ENCODE results near the gene GRID2. TPM values are rescaled to one million over a fixed set of nuclear protein-coding genes. Genes with fewer than 3 reads are reported as not detected.

The GRID2 gene
- total and polyA plus RNA-seq, 2 donors (not counting 1 experiment from before 2014, with no cell fraction given) = under 0.01 to 0.02 TPM

DNA sequence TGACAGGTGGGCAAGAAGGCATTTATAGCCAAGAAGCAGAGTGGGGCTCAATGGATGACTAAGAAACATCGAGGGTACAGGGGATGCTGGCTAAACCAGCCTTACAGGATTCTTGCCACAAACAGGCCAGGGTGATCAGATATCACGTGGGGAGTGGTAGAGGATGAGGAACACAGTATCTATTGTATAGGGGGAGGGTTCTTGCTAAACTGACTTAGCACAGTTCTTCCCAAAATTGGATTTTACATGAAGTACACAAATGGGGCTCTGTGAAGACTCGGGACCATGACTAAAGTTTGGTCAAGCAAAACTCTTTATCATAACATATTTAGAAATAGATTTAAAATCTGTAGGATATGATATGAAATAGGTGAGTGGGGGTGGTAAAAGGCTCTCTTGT is 1380.8 kb downstream of the GRID2 start:
- H2AFZ ChIP-seq (ENCODE audit: low read length) = no peak overlapping the region
- H3K9me3 ChIP-seq (ENCODE audit: control insufficient read depth, insufficient read depth, low read depth, low read length) = no peaks in the 10 kb centered on the region
- H3K36me3 ChIP-seq (ENCODE audit: control insufficient read depth, insufficient read depth, low read length) = no peaks in the 10 kb centered on the region
- no peaks in the 10 kb centered on the region for H3K79me2 ChIP-seq (ENCODE audit: control insufficient read depth, insufficient read depth, low read length)
- H3K4me2 ChIP-seq (ENCODE audit: extremely low read depth, insufficient read depth, low read length) = no peak overlapping the region
- no peaks in the 10 kb centered on the region for H4K20me1 ChIP-seq (ENCODE audit: control insufficient read depth, extremely low read depth, insufficient read depth, low read length)
- no peaks in the 10 kb centered on the region for H3K4me1 ChIP-seq (ENCODE audit: control insufficient read depth, extremely low read depth, insufficient read depth, low read length)
- H3K27ac ChIP-seq (ENCODE audit: insufficient read depth, low read length) = no peak overlapping the region
- DNase-seq (ENCODE audit: low read depth in 2 of 2) = no peak
- H3K9ac ChIP-seq (ENCODE audit: insufficient read depth, low read length) = no peak overlapping the region
- TF ChIP-seq, protein P1, sequence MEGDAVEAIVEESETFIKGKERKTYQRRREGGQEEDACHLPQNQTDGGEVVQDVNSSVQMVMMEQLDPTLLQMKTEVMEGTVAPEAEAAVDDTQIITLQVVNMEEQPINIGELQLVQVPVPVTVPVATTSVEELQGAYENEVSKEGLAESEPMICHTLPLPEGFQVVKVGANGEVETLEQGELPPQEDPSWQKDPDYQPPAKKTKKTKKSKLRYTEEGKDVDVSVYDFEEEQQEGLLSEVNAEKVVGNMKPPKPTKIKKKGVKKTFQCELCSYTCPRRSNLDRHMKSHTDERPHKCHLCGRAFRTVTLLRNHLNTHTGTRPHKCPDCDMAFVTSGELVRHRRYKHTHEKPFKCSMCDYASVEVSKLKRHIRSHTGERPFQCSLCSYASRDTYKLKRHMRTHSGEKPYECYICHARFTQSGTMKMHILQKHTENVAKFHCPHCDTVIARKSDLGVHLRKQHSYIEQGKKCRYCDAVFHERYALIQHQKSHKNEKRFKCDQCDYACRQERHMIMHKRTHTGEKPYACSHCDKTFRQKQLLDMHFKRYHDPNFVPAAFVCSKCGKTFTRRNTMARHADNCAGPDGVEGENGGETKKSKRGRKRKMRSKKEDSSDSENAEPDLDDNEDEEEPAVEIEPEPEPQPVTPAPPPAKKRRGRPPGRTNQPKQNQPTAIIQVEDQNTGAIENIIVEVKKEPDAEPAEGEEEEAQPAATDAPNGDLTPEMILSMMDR (conservative IDR thresholded peaks at IDR 0.05 in 1 of 2, IDR thresholded peaks at IDR 0.05 in 1 of 2; ENCODE audit: low read depth in 1 of 2, low read length in 2 of 2) = no peak
- no peak for TF ChIP-seq EZH2 (IDR thresholded peaks at IDR 0.05; ENCODE audit: low read length, missing control alignments)
- H3K27me3 ChIP-seq (ENCODE audit: control insufficient read depth, insufficient read depth, low read length) = no peaks in the 10 kb centered on the region
- H3K4me3 ChIP-seq (replicated peaks in 1 of 4; ENCODE audit: control extremely low read depth in 1 of 4, insufficient read depth in 1 of 4, low read depth in 3 of 4, low read length in 4 of 4) = no peak overlapping the region

- Histone ChIP-seq H3K9me3 (ENCODE audit: control insufficient read depth, insufficient read depth, low read depth, low read length) (no peaks in the 10 kb centered on the region), H3K36me3 (ENCODE audit: control insufficient read depth, insufficient read depth, low read length) (no peaks in the 10 kb centered on the region), H2AFZ (ENCODE audit: low read length) (no peak overlapping the region), H3K9ac (ENCODE audit: insufficient read depth, low read length) (no peak overlapping the region), H3K79me2 (ENCODE audit: control insufficient read depth, insufficient read depth, low read length) (no peaks in the 10 kb centered on the region), H3K27me3 (ENCODE audit: control insufficient read depth, insufficient read depth, low read length) (no peaks in the 10 kb centered on the region), H3K4me1 (ENCODE audit: control insufficient read depth, extremely low read depth, insufficient read depth, low read length) (no peaks in the 10 kb centered on the region), H3K27ac (ENCODE audit: insufficient read depth, low read length) (no peak overlapping the region), H3K4me2 (ENCODE audit: extremely low read depth, insufficient read depth, low read length) (no peak overlapping the region), H4K20me1 (ENCODE audit: control insufficient read depth, extremely low read depth, insufficient read depth, low read length) (no peaks in the 10 kb centered on the region), H3K4me3 (replicated peaks in 1 of 4; ENCODE audit: control extremely low read depth in 1 of 4, insufficient read depth in 1 of 4, low read depth in 3 of 4, low read length in 4 of 4) (no peak overlapping the region)
- no peak for DNase-seq (ENCODE audit: low read depth in 2 of 2)
- TF ChIP-seq, protein P1 (conservative IDR thresholded peaks at IDR 0.05 in 1 of 2, IDR thresholded peaks at IDR 0.05 in 1 of 2; ENCODE audit: low read depth in 1 of 2, low read length in 2 of 2) = no peak
- TF ChIP-seq EZH2 (IDR thresholded peaks at IDR 0.05; ENCODE audit: low read length, missing control alignments) = no peak
Measured at GRCh38 chr4:93687304-93687703, 1383.5 kb downstream of the GRID2 start.

- H3K4me2 ChIP-seq (ENCODE audit: extremely low read depth, insufficient read depth, low read length) = no peak overlapping the region
- H3K79me2 ChIP-seq (ENCODE audit: control insufficient read depth, insufficient read depth, low read length) = no peaks in the 10 kb centered on the region
- H2AFZ ChIP-seq (ENCODE audit: low read length) = no peak overlapping the region
- no peak overlapping the region for H3K9ac ChIP-seq (ENCODE audit: insufficient read depth, low read length)
- no peaks in the 10 kb centered on the region for H3K9me3 ChIP-seq (ENCODE audit: control insufficient read depth, insufficient read depth, low read depth, low read length)
- H3K4me3 ChIP-seq (replicated peaks in 1 of 4; ENCODE audit: control extremely low read depth in 1 of 4, insufficient read depth in 1 of 4, low read depth in 3 of 4, low read length in 4 of 4) = no peak overlapping the region
- no peak overlapping the region for H3K27ac ChIP-seq (ENCODE audit: insufficient read depth, low read length)
- no peaks in the 10 kb centered on the region for H3K36me3 ChIP-seq (ENCODE audit: control insufficient read depth, insufficient read depth, low read length)
- no peaks in the 10 kb centered on the region for H4K20me1 ChIP-seq (ENCODE audit: control insufficient read depth, extremely low read depth, insufficient read depth, low read length)
- no peak for DNase-seq (ENCODE audit: low read depth in 2 of 2)
- H3K27me3 ChIP-seq (ENCODE audit: control insufficient read depth, insufficient read depth, low read length) = no peaks in the 10 kb centered on the region
- H3K4me1 ChIP-seq (ENCODE audit: control insufficient read depth, extremely low read depth, insufficient read depth, low read length) = no peaks in the 10 kb centered on the region
- TF ChIP-seq, protein P1 (conservative IDR thresholded peaks at IDR 0.05 in 1 of 2, IDR thresholded peaks at IDR 0.05 in 1 of 2; ENCODE audit: low read depth in 1 of 2, low read length in 2 of 2) = no peak
- no peak for TF ChIP-seq EZH2 (IDR thresholded peaks at IDR 0.05; ENCODE audit: low read length, missing control alignments)
Measured at GRCh38 chr4:93688978-93689377, 1385.2 kb downstream of the GRID2 start.

Measured in fibroblast of lung (primary cell).